H1 (cell line): ENCODE measurements around the gene PCED1B. TPM values are rescaled to one million over a fixed set of nuclear protein-coding genes. Genes with fewer than 3 reads are reported as not detected.

Experiments used
- CBX5 ChIP-seq: fragments of 300-800, 300-1000 bp; sonication (generic); IDR thresholded peaks from 2 replicates; pipeline ENCODE4 v1.7.1; 2016; ENCODE audit warnings: antibody characterized with exemption, low read length, low read depth
- CEBPB ChIP-seq: IDR thresholded peaks from 2 replicates; pipeline ENCODE4 v1.6.1; 2012; ENCODE audit warnings: low read depth, low read length
- CREB1 ChIP-seq: IDR thresholded peaks from 2 replicates; pipeline ENCODE4 v1.6.1; 2012; ENCODE audit warnings: inconsistent platforms
- EGR1 ChIP-seq: IDR thresholded peaks from 2 replicates; pipeline ENCODE4 v1.6.1; 2011; ENCODE audit warnings: low read depth, low read length, borderline replicate concordance
- GTF2F1 ChIP-seq: IDR thresholded peaks from 2 replicates; pipeline ENCODE4 v1.6.1; 2012; ENCODE audit warnings: low read depth, low read length, improper control_type of control experiment, borderline replicate concordance
- JUN ChIP-seq: IDR thresholded peaks from 2 replicates; pipeline ENCODE4 v1.6.1; 2011; ENCODE audit warnings: low read depth, mild to moderate bottlenecking, improper control_type of control experiment, low read length
- JUND ChIP-seq: IDR thresholded peaks from 2 replicates; pipeline ENCODE4 v1.6.1; 2011; ENCODE audit warnings: mild to moderate bottlenecking, improper control_type of control experiment, low read length
- POU5F1 ChIP-seq: IDR thresholded peaks from 2 replicates; pipeline ENCODE4 v1.6.1; 2011; ENCODE audit warnings: low read depth, mild to moderate bottlenecking, low read length, moderate library complexity
- SAP30 ChIP-seq: fragments of 300-600 bp; sonication (generic); IDR thresholded peaks from 2 replicates; pipeline ENCODE4 v1.7.1; 2012; ENCODE audit warnings: low read length, moderate library complexity, mild to moderate bottlenecking, inconsistent platforms; ENCODE audit not compliant: insufficient read depth, insufficient replicate concordance
- SP1 ChIP-seq: IDR thresholded peaks from 2 replicates; pipeline ENCODE4 v1.6.1; 2011; ENCODE audit warnings: low read depth, low read length
- USF2 ChIP-seq: IDR thresholded peaks from 2 replicates; pipeline ENCODE4 v1.6.1; 2011; ENCODE audit warnings: low read length, improper control_type of control experiment
- polyA plus RNA-seq, 7 experiments: library from polyadenylated mRNA; depleted of rRNA in 3 of 7; stranded (reverse) in 5 of 7; unstranded in 2 of 7; fragments of >200 nt in 5 of 7; fragments of 200-250 nt in 2 of 7; gene quantifications; 1 replicate in 5 of 7; 2 replicates in 1 of 7; 4 replicates in 1 of 7; pipeline versions ENCODE4 v1.2.1 to v1.2.3, GENCODE V29; 2011 to 2013; ENCODE audit warnings: missing spikeins in 2 of 7, mixed read lengths in 2 of 7
- total RNA-seq: library from RNA; stranded (reverse); fragmentation: NEBNext Ultra II Directional; extraction: Animal tissue kit (Norgen Biotek cat#: 25700); gene quantifications from 2 replicates; pipeline ENCODE4 v1.2.1, GENCODE V29; 2021
- TF ChIP-seq, protein P1 (sequence below): fragments of 300-600 bp; sonication (generic); IDR thresholded peaks from 2 replicates; pipeline ENCODE4 v1.7.1; 2012; ENCODE audit warnings: low read length, moderate library complexity, mild to moderate bottlenecking, inconsistent platforms; ENCODE audit not compliant: insufficient replicate concordance

Gene PCED1B
- total and polyA plus RNA-seq, 2 of the 8 experiments (the other 6 are each of a cell fraction or from before 2014, with no cell fraction given), result 4.7 to 5.4 TPM

DNA sequence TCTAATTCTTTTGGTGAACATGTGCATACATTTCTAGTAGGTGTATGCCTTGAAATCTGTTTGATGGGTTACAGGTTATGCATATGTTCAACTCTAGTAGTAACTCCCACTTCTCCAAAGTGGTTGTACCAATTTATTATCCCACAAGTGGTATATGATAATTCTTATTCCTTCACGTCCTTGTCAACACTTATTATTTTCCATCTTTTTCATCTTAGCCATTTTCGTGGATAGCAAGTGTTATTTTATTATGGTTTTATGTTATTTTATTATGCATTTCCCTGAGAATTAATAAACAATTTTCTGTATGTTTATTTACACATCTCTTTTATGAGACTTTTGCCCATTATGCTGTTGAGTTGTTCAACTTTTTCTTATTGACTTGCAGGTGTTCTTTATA, 11.6 kb downstream of the PCED1B start (continued):
- TF ChIP-seq, protein P1, sequence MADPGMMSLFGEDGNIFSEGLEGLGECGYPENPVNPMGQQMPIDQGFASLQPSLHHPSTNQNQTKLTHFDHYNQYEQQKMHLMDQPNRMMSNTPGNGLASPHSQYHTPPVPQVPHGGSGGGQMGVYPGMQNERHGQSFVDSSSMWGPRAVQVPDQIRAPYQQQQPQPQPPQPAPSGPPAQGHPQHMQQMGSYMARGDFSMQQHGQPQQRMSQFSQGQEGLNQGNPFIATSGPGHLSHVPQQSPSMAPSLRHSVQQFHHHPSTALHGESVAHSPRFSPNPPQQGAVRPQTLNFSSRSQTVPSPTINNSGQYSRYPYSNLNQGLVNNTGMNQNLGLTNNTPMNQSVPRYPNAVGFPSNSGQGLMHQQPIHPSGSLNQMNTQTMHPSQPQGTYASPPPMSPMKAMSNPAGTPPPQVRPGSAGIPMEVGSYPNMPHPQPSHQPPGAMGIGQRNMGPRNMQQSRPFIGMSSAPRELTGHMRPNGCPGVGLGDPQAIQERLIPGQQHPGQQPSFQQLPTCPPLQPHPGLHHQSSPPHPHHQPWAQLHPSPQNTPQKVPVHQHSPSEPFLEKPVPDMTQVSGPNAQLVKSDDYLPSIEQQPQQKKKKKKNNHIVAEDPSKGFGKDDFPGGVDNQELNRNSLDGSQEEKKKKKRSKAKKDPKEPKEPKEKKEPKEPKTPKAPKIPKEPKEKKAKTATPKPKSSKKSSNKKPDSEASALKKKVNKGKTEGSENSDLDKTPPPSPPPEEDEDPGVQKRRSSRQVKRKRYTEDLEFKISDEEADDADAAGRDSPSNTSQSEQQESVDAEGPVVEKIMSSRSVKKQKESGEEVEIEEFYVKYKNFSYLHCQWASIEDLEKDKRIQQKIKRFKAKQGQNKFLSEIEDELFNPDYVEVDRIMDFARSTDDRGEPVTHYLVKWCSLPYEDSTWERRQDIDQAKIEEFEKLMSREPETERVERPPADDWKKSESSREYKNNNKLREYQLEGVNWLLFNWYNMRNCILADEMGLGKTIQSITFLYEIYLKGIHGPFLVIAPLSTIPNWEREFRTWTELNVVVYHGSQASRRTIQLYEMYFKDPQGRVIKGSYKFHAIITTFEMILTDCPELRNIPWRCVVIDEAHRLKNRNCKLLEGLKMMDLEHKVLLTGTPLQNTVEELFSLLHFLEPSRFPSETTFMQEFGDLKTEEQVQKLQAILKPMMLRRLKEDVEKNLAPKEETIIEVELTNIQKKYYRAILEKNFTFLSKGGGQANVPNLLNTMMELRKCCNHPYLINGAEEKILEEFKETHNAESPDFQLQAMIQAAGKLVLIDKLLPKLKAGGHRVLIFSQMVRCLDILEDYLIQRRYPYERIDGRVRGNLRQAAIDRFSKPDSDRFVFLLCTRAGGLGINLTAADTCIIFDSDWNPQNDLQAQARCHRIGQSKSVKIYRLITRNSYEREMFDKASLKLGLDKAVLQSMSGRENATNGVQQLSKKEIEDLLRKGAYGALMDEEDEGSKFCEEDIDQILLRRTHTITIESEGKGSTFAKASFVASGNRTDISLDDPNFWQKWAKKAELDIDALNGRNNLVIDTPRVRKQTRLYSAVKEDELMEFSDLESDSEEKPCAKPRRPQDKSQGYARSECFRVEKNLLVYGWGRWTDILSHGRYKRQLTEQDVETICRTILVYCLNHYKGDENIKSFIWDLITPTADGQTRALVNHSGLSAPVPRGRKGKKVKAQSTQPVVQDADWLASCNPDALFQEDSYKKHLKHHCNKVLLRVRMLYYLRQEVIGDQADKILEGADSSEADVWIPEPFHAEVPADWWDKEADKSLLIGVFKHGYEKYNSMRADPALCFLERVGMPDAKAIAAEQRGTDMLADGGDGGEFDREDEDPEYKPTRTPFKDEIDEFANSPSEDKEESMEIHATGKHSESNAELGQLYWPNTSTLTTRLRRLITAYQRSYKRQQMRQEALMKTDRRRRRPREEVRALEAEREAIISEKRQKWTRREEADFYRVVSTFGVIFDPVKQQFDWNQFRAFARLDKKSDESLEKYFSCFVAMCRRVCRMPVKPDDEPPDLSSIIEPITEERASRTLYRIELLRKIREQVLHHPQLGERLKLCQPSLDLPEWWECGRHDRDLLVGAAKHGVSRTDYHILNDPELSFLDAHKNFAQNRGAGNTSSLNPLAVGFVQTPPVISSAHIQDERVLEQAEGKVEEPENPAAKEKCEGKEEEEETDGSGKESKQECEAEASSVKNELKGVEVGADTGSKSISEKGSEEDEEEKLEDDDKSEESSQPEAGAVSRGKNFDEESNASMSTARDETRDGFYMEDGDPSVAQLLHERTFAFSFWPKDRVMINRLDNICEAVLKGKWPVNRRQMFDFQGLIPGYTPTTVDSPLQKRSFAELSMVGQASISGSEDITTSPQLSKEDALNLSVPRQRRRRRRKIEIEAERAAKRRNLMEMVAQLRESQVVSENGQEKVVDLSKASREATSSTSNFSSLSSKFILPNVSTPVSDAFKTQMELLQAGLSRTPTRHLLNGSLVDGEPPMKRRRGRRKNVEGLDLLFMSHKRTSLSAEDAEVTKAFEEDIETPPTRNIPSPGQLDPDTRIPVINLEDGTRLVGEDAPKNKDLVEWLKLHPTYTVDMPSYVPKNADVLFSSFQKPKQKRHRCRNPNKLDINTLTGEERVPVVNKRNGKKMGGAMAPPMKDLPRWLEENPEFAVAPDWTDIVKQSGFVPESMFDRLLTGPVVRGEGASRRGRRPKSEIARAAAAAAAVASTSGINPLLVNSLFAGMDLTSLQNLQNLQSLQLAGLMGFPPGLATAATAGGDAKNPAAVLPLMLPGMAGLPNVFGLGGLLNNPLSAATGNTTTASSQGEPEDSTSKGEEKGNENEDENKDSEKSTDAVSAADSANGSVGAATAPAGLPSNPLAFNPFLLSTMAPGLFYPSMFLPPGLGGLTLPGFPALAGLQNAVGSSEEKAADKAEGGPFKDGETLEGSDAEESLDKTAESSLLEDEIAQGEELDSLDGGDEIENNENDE, result no peak
- TF ChIP-seq POU5F1, result no peak
- no peak for TF ChIP-seq JUND
- no peak for TF ChIP-seq SP1
- TF ChIP-seq CREB1, result no peak
- TF ChIP-seq JUN, result no peak
- TF ChIP-seq CBX5, result no peak
- TF ChIP-seq EGR1, result no peak
- TF ChIP-seq CEBPB, result no peak
- TF ChIP-seq SAP30, result no peak
- TF ChIP-seq GTF2F1, result no peak
- TF ChIP-seq USF2, result no peak
